Measurements from ENCODE around the gene CPSF4L.

Gene CPSF4L

GRCh38 chr17:73214851-73215250 is 46.8 kb downstream of the CPSF4L start:
- H3K9ac ChIP-seq (ENCODE audit: low read length in 2 of 2): no peak overlapping the region
- H3K27ac ChIP-seq (ENCODE audit: low read length): no peak overlapping the region
- no peaks in the 10 kb centered on the region for H3K4me1 ChIP-seq (ENCODE audit: control insufficient read depth, insufficient read depth, low read length)
- H3K9me3 ChIP-seq (ENCODE audit: control insufficient read depth in 2 of 2, low read length in 2 of 2): no peaks in the 10 kb centered on the region
- no peak overlapping the region for H3K4me3 ChIP-seq (ENCODE audit: low read length in 2 of 2)
- H3K27me3 ChIP-seq (ENCODE audit: control insufficient read depth in 1 of 2, insufficient read depth in 2 of 2, low read length in 2 of 2): no peaks in the 10 kb centered on the region
- peaks cover 2 to 13% of the 10 kb centered on the region in 2 donors for H3K36me3 ChIP-seq (ENCODE audit: control insufficient read depth in 2 of 2, insufficient read depth in 2 of 2, low read length in 2 of 2)

GRCh38 chr17:73214008-73214407 is 47.7 kb downstream of the CPSF4L start:
- H3K4me3 ChIP-seq (ENCODE audit: low read length in 2 of 2): no peak overlapping the region
- H3K9ac ChIP-seq (ENCODE audit: low read length in 2 of 2): no peak overlapping the region
- H3K27ac ChIP-seq (ENCODE audit: low read length): no peak overlapping the region
- no peaks in the 10 kb centered on the region for H3K4me1 ChIP-seq (ENCODE audit: control insufficient read depth, insufficient read depth, low read length)
- H3K9me3 ChIP-seq (ENCODE audit: control insufficient read depth in 2 of 2, low read length in 2 of 2): no peaks in the 10 kb centered on the region
- H3K36me3 ChIP-seq (ENCODE audit: control insufficient read depth in 2 of 2, insufficient read depth in 2 of 2, low read length in 2 of 2): peaks cover 2 to 19% of the 10 kb centered on the region in 2 donors
- H3K27me3 ChIP-seq (ENCODE audit: control insufficient read depth in 1 of 2, insufficient read depth in 2 of 2, low read length in 2 of 2): no peaks in the 10 kb centered on the region

- peaks cover 16 to 36% of the 10 kb centered on the region in 2 donors for H3K36me3 ChIP-seq (ENCODE audit: control insufficient read depth in 2 of 2, insufficient read depth in 2 of 2, low read length in 2 of 2)
- no peaks in the 10 kb centered on the region for H3K4me1 ChIP-seq (ENCODE audit: control insufficient read depth, insufficient read depth, low read length)
Measured at GRCh38 chr17:73211745-73212144, 49.9 kb downstream of the CPSF4L start.

GRCh38 chr17:73210002-73210678 is 51.5 kb downstream of the CPSF4L start:
- Histone ChIP-seq H3K4me1 (ENCODE audit: control insufficient read depth, insufficient read depth, low read length) (no peaks in the 10 kb centered on the region), H3K36me3 (ENCODE audit: control insufficient read depth in 2 of 2, insufficient read depth in 2 of 2, low read length in 2 of 2) (peaks cover 25 to 40% of the 10 kb centered on the region in 2 donors), H3K27me3 (ENCODE audit: control insufficient read depth in 1 of 2, insufficient read depth in 2 of 2, low read length in 2 of 2) (no peaks in the 10 kb centered on the region), H3K9me3 (ENCODE audit: control insufficient read depth in 2 of 2, low read length in 2 of 2) (no peaks in the 10 kb centered on the region), H3K4me3 (ENCODE audit: low read length in 2 of 2) (no peak overlapping the region), H3K27ac (ENCODE audit: low read length) (no peak overlapping the region), H3K9ac (ENCODE audit: low read length in 2 of 2) (no peak overlapping the region)

More at GRCh38 chr17:73211745-73212144, 49.9 kb downstream of the CPSF4L start:
- no peaks in the 10 kb centered on the region for H3K27me3 ChIP-seq (ENCODE audit: control insufficient read depth in 1 of 2, insufficient read depth in 2 of 2, low read length in 2 of 2)
- no peak overlapping the region for H3K27ac ChIP-seq (ENCODE audit: low read length)
- no peaks in the 10 kb centered on the region for H3K9me3 ChIP-seq (ENCODE audit: control insufficient read depth in 2 of 2, low read length in 2 of 2)
- no peak overlapping the region for H3K9ac ChIP-seq (ENCODE audit: low read length in 2 of 2)
- H3K4me3 ChIP-seq (ENCODE audit: low read length in 2 of 2): no peak overlapping the region

- peaks cover 27 to 43% of the 10 kb centered on the region in 2 donors for H3K36me3 ChIP-seq (ENCODE audit: control insufficient read depth in 2 of 2, insufficient read depth in 2 of 2, low read length in 2 of 2)
- no peaks in the 10 kb centered on the region for H3K4me1 ChIP-seq (ENCODE audit: control insufficient read depth, insufficient read depth, low read length)
- no peaks in the 10 kb centered on the region for H3K27me3 ChIP-seq (ENCODE audit: control insufficient read depth in 1 of 2, insufficient read depth in 2 of 2, low read length in 2 of 2)
- no peak overlapping the region for H3K9ac ChIP-seq (ENCODE audit: low read length in 2 of 2)
- H3K27ac ChIP-seq (ENCODE audit: low read length): no peak overlapping the region
- H3K9me3 ChIP-seq (ENCODE audit: control insufficient read depth in 2 of 2, low read length in 2 of 2): no peaks in the 10 kb centered on the region
- H3K4me3 ChIP-seq (ENCODE audit: low read length in 2 of 2): no peak overlapping the region
Measured at GRCh38 chr17:73209436-73209835, 52.2 kb downstream of the CPSF4L start.

- Histone ChIP-seq H3K27ac (ENCODE audit: low read length) (no peak overlapping the region), H3K9me3 (ENCODE audit: control insufficient read depth in 2 of 2, low read length in 2 of 2) (no peaks in the 10 kb centered on the region), H3K36me3 (ENCODE audit: control insufficient read depth in 2 of 2, insufficient read depth in 2 of 2, low read length in 2 of 2) (peaks cover 36 to 49% of the 10 kb centered on the region in 2 donors)
Measured at GRCh38 chr17:73208139-73208827, 53.4 kb downstream of the CPSF4L start.

GRCh38 chr17:73205459-73205961 is 56.2 kb downstream of the CPSF4L start:
- Histone ChIP-seq H3K9me3 (ENCODE audit: control insufficient read depth in 2 of 2, low read length in 2 of 2) (no peaks in the 10 kb centered on the region), H3K4me3 (ENCODE audit: low read length in 2 of 2) (no peak overlapping the region), H3K27me3 (ENCODE audit: control insufficient read depth in 1 of 2, insufficient read depth in 2 of 2, low read length in 2 of 2) (no peaks in the 10 kb centered on the region), H3K9ac (ENCODE audit: low read length in 2 of 2) (no peak overlapping the region), H3K36me3 (ENCODE audit: control insufficient read depth in 2 of 2, insufficient read depth in 2 of 2, low read length in 2 of 2) (peaks cover 55 to 68% of the 10 kb centered on the region in 2 donors), H3K27ac (ENCODE audit: low read length) (no peak overlapping the region), H3K4me1 (ENCODE audit: control insufficient read depth, insufficient read depth, low read length) (no peaks in the 10 kb centered on the region)

More at GRCh38 chr17:73208139-73208827, 53.4 kb downstream of the CPSF4L start:
- Histone ChIP-seq H3K27me3 (ENCODE audit: control insufficient read depth in 1 of 2, insufficient read depth in 2 of 2, low read length in 2 of 2) (no peaks in the 10 kb centered on the region), H3K9ac (ENCODE audit: low read length in 2 of 2) (no peak overlapping the region), H3K4me3 (ENCODE audit: low read length in 2 of 2) (no peak overlapping the region), H3K4me1 (ENCODE audit: control insufficient read depth, insufficient read depth, low read length) (no peaks in the 10 kb centered on the region)

- no peaks in the 10 kb centered on the region for H3K9me3 ChIP-seq (ENCODE audit: control insufficient read depth in 2 of 2, low read length in 2 of 2)
- no peak overlapping the region for H3K4me3 ChIP-seq (ENCODE audit: low read length in 2 of 2)
- H3K27me3 ChIP-seq (ENCODE audit: control insufficient read depth in 1 of 2, insufficient read depth in 2 of 2, low read length in 2 of 2): no peaks in the 10 kb centered on the region
- H3K36me3 ChIP-seq (ENCODE audit: control insufficient read depth in 2 of 2, insufficient read depth in 2 of 2, low read length in 2 of 2): peaks cover 70 to 75% of the 10 kb centered on the region in 2 donors
- H3K9ac ChIP-seq (ENCODE audit: low read length in 2 of 2): no peak overlapping the region
- H3K27ac ChIP-seq (ENCODE audit: low read length): no peak overlapping the region
- no peaks in the 10 kb centered on the region for H3K4me1 ChIP-seq (ENCODE audit: control insufficient read depth, insufficient read depth, low read length)
Measured at GRCh38 chr17:73203788-73204479, 57.7 kb downstream of the CPSF4L start.

- Histone ChIP-seq H3K9me3 (ENCODE audit: control insufficient read depth in 2 of 2, low read length in 2 of 2) (no peaks in the 10 kb centered on the region), H3K4me1 (ENCODE audit: control insufficient read depth, insufficient read depth, low read length) (no peaks in the 10 kb centered on the region), H3K36me3 (ENCODE audit: control insufficient read depth in 2 of 2, insufficient read depth in 2 of 2, low read length in 2 of 2) (peaks cover 70 to 76% of the 10 kb centered on the region in 2 donors), H3K9ac (ENCODE audit: low read length in 2 of 2) (peak overlapping the region in 1 of 2 donors; percentile 6), H3K4me3 (ENCODE audit: low read length in 2 of 2) (no peak overlapping the region), H3K27ac (ENCODE audit: low read length) (no peak overlapping the region), H3K27me3 (ENCODE audit: control insufficient read depth in 1 of 2, insufficient read depth in 2 of 2, low read length in 2 of 2) (no peaks in the 10 kb centered on the region)
Measured at GRCh38 chr17:73203135-73203787, 58.4 kb downstream of the CPSF4L start.
